ENCODE data around the gene ARHGAP21. TPM values are rescaled to one million over a fixed set of nuclear protein-coding genes. Genes with fewer than 3 reads are reported as not detected.

ARHGAP21 gene
- total and polyA plus RNA-seq, 9 of the 15 experiments (the other 6 are each of a cell fraction or from before 2014, with no cell fraction given), result 13.6 to 145 (median 60.8) TPM

GRCh38 chr10:24664991-24665390 lies 58.7 kb downstream of the ARHGAP21 start:
- H3K9ac ChIP-seq (ENCODE audit: insufficient read depth in 1 of 2, low read depth in 2 of 2, low read length in 2 of 2), result no peak overlapping the region
- DNase-seq (ENCODE audit: extremely low read depth in 1 of 4, low spot score in 3 of 4), result no peak
- no peak for FAIRE-seq
- no peak overlapping the region for H3K27ac ChIP-seq (ENCODE audit: extremely low read depth, low read depth, low read length)
- no peak overlapping the region for H3K4me2 ChIP-seq (ENCODE audit: insufficient read depth, low read length)
- in situ Hi-C loops (cut with MboI), result no loop called here
- ATAC-seq, result no peak
- H3K27me3 ChIP-seq (ENCODE audit: control insufficient read depth in 2 of 2, insufficient read depth in 2 of 2, low read length in 2 of 2), result no peaks in the 10 kb centered on the region
- H3K9me3 ChIP-seq (replicated peaks; ENCODE audit: control insufficient read depth, insufficient read depth, low read depth, low read length), result no peaks in the 10 kb centered on the region
- no peak for TF ChIP-seq SNAPC5 (CRISPR knock-in tag; IDR thresholded peaks at IDR 0.05)
- TF ChIP-seq E2F1 (CRISPR knock-in tag; IDR thresholded peaks at IDR 0.05), result no peak
- no peak for TF ChIP-seq CREB5 (CRISPR knock-in tag; IDR thresholded peaks at IDR 0.05)
- TF ChIP-seq KLF16 (IDR thresholded peaks at IDR 0.05), result no peak
- TF ChIP-seq ZNF449 (CRISPR knock-in tag; IDR thresholded peaks at IDR 0.05), result no peak
- TF ChIP-seq BRD4 (IDR thresholded peaks at IDR 0.05), result no peak
- no peak for TF ChIP-seq SIN3A (IDR thresholded peaks at IDR 0.05; ENCODE audit: borderline replicate concordance in 2 of 2, control insufficient read depth in 1 of 2, low read depth in 2 of 2, low read length in 2 of 2)
- TF ChIP-seq PCBP2 (IDR thresholded peaks at IDR 0.05; ENCODE audit: low read depth, low read length, poor library complexity, severe bottlenecking), result no peak
- no peak for TF ChIP-seq JUND (IDR thresholded peaks at IDR 0.05; ENCODE audit: borderline replicate concordance, low read depth, low read length)
- no peak for TF ChIP-seq JUND (tag; IDR thresholded peaks at IDR 0.05; ENCODE audit: borderline replicate concordance, low read depth, low read length)
- ChIA-PET CTCF (ENCODE audit: low intra/inter-chr PET ratio) (no interaction called here), POLR2A (no interaction called here)
- no peaks in the 10 kb centered on the region; a peak in 1 of 5 replicates for H3K4me1 ChIP-seq (replicated peaks in 1 of 2; ENCODE audit: control insufficient read depth in 2 of 2, insufficient read depth in 2 of 2, low read length in 2 of 2)
- no peak overlapping the region for H3K4me3 ChIP-seq
- H3K79me2 ChIP-seq (ENCODE audit: control insufficient read depth, insufficient read depth, low read length), result peaks cover 5% of the 10 kb centered on the region; the same call in 1 of the 3 replicates
- H4K20me1 ChIP-seq (replicated peaks; ENCODE audit: control insufficient read depth, insufficient read depth, low read length), result no peaks in the 10 kb centered on the region
- intact Hi-C loops (cut with micrococcal nuclease), result no loop called here
- WGBS (ENCODE audit: insufficient coverage, low coverage, missing lambda C conversion rate), result 100% methylated on average over 1 of the region's 1 CpG
- no TSS peak for BruUV-seq (replicated peaks)
- H3K9me1 ChIP-seq (ENCODE audit: control insufficient read depth, insufficient read depth, low read length), result no peaks in the 10 kb centered on the region
- no peak overlapping the region for H2AFZ ChIP-seq (ENCODE audit: low read depth, low read length)
- H3K36me3 ChIP-seq (ENCODE audit: control insufficient read depth, insufficient read depth, low read length), result peaks cover 28% of the 10 kb centered on the region
